SIG-M5 treated with dmso at 0.1 percent for 504 hours (cell line): ENCODE data around the gene DGKD.
"Not testable (repeated sequence)": the region's sequence is repeated elsewhere in the genome, so short reads cannot be mapped to it uniquely, and the experiment has no call there.

ENCODE experiments used
- DNase-seq: peaks from one replicate; lab custom pipeline; 2025; ENCODE audit not compliant: unreplicated experiment; lab: John Stamatoyannopoulos, UW

The DGKD gene

GRCh38 chr2:233353769-233354499 is at the start of gene DGKD:
DGKD (plus strand) TSS chr2:233354494; CDS start chr2:233354519, 25 bp downstream.
- peak; percentile 64 for DNase-seq

- DNase-seq = no peak
These were observed 46.7 kb upstream of the DGKD start, which contains the start of gene SAG for GRCh38 chr2:233307565-233307964. SAG (plus strand) TSS chr2:233307816; CDS start chr2:233309190, 1,374 bp downstream.

GRCh38 chr2:233311241-233311926 is 42.9 kb upstream of the DGKD start:
- no peak for DNase-seq

GRCh38 chr2:233312874-233313273 is 41.4 kb upstream of the DGKD start:
- DNase-seq = no peak

- no peak for DNase-seq
These were observed 39.9 kb upstream of the DGKD start for GRCh38 chr2:233314180-233314925.

GRCh38 chr2:233317196-233317943 is 36.9 kb upstream of the DGKD start:
- DNase-seq = no peak

- no peak for DNase-seq
These were observed 35.0 kb upstream of the DGKD start for GRCh38 chr2:233319256-233319655.

GRCh38 chr2:233320470-233320869 is 33.8 kb upstream of the DGKD start:
- no peak for DNase-seq

GRCh38 chr2:233321166-233321565 is 33.1 kb upstream of the DGKD start:
- no peak for DNase-seq

GRCh38 chr2:233323851-233324250 is 30.4 kb upstream of the DGKD start:
- no peak for DNase-seq

GRCh38 chr2:233325256-233325655 is 29.0 kb upstream of the DGKD start:
- DNase-seq = no peak

- DNase-seq = no peak
These were observed 28.5 kb upstream of the DGKD start for GRCh38 chr2:233325814-233326213.

- DNase-seq = no peak
These were observed 27.8 kb upstream of the DGKD start for GRCh38 chr2:233326500-233326899.

GRCh38 chr2:233328922-233329321 is 25.4 kb upstream of the DGKD start:
- no peak for DNase-seq

- DNase-seq = no peak
These were observed 24.7 kb upstream of the DGKD start for GRCh38 chr2:233329489-233330135.

GRCh38 chr2:233331536-233331935 is 22.8 kb upstream of the DGKD start:
- peak; percentile 99 for DNase-seq

GRCh38 chr2:233332125-233332524 is 22.2 kb upstream of the DGKD start:
- no peak for DNase-seq

GRCh38 chr2:233334915-233335314 is 19.4 kb upstream of the DGKD start:
- DNase-seq = no peak

- DNase-seq = not testable (repeated sequence)
These were observed 18.2 kb upstream of the DGKD start for GRCh38 chr2:233336091-233336490.

GRCh38 chr2:233336541-233336940 is 17.8 kb upstream of the DGKD start:
- no peak for DNase-seq

- DNase-seq = no peak
These were observed 16.2 kb upstream of the DGKD start for GRCh38 chr2:233338046-233338445.
